Natural killer cell (primary cell): ENCODE measurements around the gene GRM8. TPM values are rescaled to one million over a fixed set of nuclear protein-coding genes. Genes with fewer than 3 reads are reported as not detected.

Experiments used
- ATAC-seq, 3 donors: fragments of 150-1000 bp in 2 of 3; fragments of 200-7000 bp in 1 of 3; cut with Tn5 transposase; 1 replicate in 1 of 3; 2 replicates in 2 of 3; pipeline ENCODE4 v1.10.0; 2021; ENCODE audit warnings: mild to moderate bottlenecking in 2 of 3, moderate library complexity in 2 of 3
- DNase-seq, 2 donors: peaks; one replicate each; pipeline versions ENCODE4 v3.0.0 to v3.0.0-alpha.2; 2013 to 2021; ENCODE audit warnings: mixed read lengths in 1 of 2
- H3K27ac ChIP-seq: one replicate; pipeline ENCODE4 v1.5.1; 2013; ENCODE audit warnings: mild to moderate bottlenecking, low read length
- H3K27me3 ChIP-seq: one replicate; pipeline ENCODE4 v1.6.1; 2013; ENCODE audit warnings: low read length; ENCODE audit not compliant: control insufficient read depth, insufficient read depth
- H3K36me3 ChIP-seq: one replicate; pipeline ENCODE4 v1.6.1; 2013; ENCODE audit warnings: low read length; ENCODE audit not compliant: control insufficient read depth, insufficient read depth
- H3K4me1 ChIP-seq: one replicate; pipeline ENCODE4 v1.6.1; 2013; ENCODE audit warnings: low read length; ENCODE audit not compliant: control insufficient read depth, insufficient read depth
- H3K4me3 ChIP-seq: one replicate; pipeline ENCODE4 v1.5.1; 2013; ENCODE audit warnings: low read length
- H3K9me3 ChIP-seq: one replicate; pipeline ENCODE4 v1.6.1; 2013; ENCODE audit warnings: low read length; ENCODE audit not compliant: control insufficient read depth, insufficient read depth
- H3K27ac Mint-ChIP-seq, 2 donors: one replicate each; pipeline ENCODE4 v1.8.0; 2022; ENCODE audit warnings: mild to moderate bottlenecking in 2 of 2, mixed read lengths in 2 of 2, moderate library complexity in 1 of 2
- H3K27me3 Mint-ChIP-seq, 2 donors: one replicate each; pipeline ENCODE4 v1.8.0; 2022; ENCODE audit warnings: low read depth in 2 of 2, mixed read lengths in 2 of 2
- H3K36me3 Mint-ChIP-seq: one replicate; pipeline ENCODE4 v1.8.0; 2022; ENCODE audit warnings: mixed read lengths
- H3K4me1 Mint-ChIP-seq, 2 donors: one replicate each; pipeline ENCODE4 v1.8.0; 2022; ENCODE audit warnings: mixed read lengths in 2 of 2
- H3K4me3 Mint-ChIP-seq: one replicate; pipeline ENCODE4 v1.8.0; 2022; ENCODE audit warnings: mild to moderate bottlenecking, moderate library complexity, mixed read lengths
- H3K9me3 Mint-ChIP-seq, 2 donors: one replicate each; pipeline ENCODE4 v1.8.0; 2022; ENCODE audit warnings: mixed read lengths in 2 of 2
- WGBS: methylation state at CpG from one replicate; pipeline ENCODE4 v1.1.7; 2013; ENCODE audit warnings: missing lambda C conversion rate; ENCODE audit not compliant: insufficient coverage; 5-methylcytosine and 5-hydroxymethylcytosine counted together
- intact Hi-C: fragments of 100-400 bp; cut with micrococcal nuclease; formaldehyde crosslinking; loops from one replicate; pipeline ENCODE4 v1.14.2; 2022
- total RNA-seq, 4 donors: library from RNA; stranded (reverse); fragments of 120-200 nt in 1 of 4; gene quantifications; one replicate each; pipeline versions ENCODE4 v1.2.3 to v1.2.4, GENCODE V29; 2013 to 2022
- TF ChIP-seq, protein P1 (sequence below): fragments of 200-600 bp; IDR thresholded peaks from one replicate; pipeline ENCODE4 v1.8.0; 2022; ENCODE audit warnings: antibody characterized with exemption

Gene GRM8
- total RNA-seq, 3 donors from 2014 or later (not counting 1 experiment from before 2014, with no cell fraction given), result not detected

DNA sequence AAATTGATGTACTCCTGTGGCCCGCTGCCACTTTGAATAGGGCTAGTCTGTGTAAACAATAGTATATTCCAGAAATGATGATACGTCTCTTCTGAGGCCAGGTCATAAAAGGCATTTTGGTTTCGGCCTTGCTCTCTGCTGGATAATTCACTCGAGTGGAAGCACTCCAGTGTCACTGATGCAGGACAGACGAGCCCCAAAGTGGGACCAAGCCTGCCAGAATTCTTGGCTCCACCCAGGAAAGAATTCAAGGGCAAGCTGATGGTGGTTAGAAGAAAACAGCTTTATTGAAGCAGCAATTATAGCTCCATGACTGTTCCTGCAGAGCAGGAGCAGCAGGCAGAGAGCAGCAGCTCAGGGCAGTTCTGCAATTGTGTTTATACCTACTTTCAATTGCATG is 717.6 kb downstream of the GRM8 start:
- ATAC-seq, result no peak
- Histone ChIP-seq H3K27ac (no peak overlapping the region), H3K27me3 (no peaks in the 10 kb centered on the region), H3K36me3 (no peaks in the 10 kb centered on the region), H3K4me3 (no peak overlapping the region), H3K9me3 (peaks cover 10% of the 10 kb centered on the region), H3K4me1 (no peaks in the 10 kb centered on the region)
- H3K9me3 Mint-ChIP-seq, result peaks cover 9 to 11% of the 10 kb centered on the region in 2 donors
- H3K4me3 Mint-ChIP-seq, result no peak overlapping the region
- TF ChIP-seq, protein P1, sequence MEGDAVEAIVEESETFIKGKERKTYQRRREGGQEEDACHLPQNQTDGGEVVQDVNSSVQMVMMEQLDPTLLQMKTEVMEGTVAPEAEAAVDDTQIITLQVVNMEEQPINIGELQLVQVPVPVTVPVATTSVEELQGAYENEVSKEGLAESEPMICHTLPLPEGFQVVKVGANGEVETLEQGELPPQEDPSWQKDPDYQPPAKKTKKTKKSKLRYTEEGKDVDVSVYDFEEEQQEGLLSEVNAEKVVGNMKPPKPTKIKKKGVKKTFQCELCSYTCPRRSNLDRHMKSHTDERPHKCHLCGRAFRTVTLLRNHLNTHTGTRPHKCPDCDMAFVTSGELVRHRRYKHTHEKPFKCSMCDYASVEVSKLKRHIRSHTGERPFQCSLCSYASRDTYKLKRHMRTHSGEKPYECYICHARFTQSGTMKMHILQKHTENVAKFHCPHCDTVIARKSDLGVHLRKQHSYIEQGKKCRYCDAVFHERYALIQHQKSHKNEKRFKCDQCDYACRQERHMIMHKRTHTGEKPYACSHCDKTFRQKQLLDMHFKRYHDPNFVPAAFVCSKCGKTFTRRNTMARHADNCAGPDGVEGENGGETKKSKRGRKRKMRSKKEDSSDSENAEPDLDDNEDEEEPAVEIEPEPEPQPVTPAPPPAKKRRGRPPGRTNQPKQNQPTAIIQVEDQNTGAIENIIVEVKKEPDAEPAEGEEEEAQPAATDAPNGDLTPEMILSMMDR, result no peak
- intact Hi-C loops, result no loop called here
- H3K27ac Mint-ChIP-seq, result no peak overlapping the region
- no peaks in the 10 kb centered on the region for H3K27me3 Mint-ChIP-seq
- no peak for DNase-seq
- H3K4me1 Mint-ChIP-seq, result no peaks in the 10 kb centered on the region
- 76% methylated on average over 5 of the region's 5 CpGs for WGBS
- H3K36me3 Mint-ChIP-seq, result peaks cover 6% of the 10 kb centered on the region

DNA sequence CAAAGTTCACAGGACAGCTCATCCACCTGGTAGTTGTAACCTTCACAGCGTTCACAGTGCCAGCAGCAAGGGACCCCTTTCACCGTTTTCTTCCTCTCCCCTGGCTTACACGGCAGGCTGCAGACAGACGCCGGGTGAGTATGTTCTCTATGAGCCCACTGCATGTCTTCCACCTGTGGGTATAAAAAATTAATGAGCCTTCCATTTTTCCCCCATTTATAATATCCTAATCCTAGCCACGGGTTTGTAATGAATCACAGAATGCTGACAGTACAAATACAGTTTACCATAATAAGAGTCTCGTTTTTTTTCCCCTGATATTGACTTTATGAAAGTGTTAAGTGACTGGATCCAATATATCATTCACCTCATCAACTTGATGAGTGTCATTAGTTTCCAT is 719.0 kb downstream of the GRM8 start:
- ATAC-seq, result no peak

DNA sequence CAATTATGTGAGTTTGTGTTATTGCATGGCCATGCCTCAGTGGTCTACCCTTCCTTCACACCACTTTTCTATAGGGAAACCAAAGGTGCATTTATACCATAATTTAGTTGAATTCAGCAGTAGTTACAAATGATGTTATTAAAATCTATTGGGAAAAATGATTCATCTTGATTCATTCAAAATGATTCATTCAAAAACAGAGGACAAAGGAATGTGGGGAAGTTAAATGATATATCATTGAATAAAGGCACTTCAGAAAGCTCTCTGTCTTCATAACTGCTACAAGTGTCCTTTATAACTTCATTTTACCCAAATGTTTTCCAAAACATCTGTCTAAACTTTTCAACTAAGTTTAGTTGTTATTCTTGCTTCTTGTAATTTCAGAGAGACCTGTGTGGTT is 722.9 kb downstream of the GRM8 start:
- H3K27ac Mint-ChIP-seq, result no peak overlapping the region
- DNase-seq (no peak), ATAC-seq (no peak)
- TF ChIP-seq, protein P1, result no peak
- Histone ChIP-seq H3K9me3 (peaks cover 4% of the 10 kb centered on the region), H3K27ac (no peak overlapping the region), H3K36me3 (no peaks in the 10 kb centered on the region), H3K4me1 (no peaks in the 10 kb centered on the region), H3K4me3 (no peak overlapping the region), H3K27me3 (no peaks in the 10 kb centered on the region)
- intact Hi-C loops, result no loop called here
- H3K27me3 Mint-ChIP-seq, result no peaks in the 10 kb centered on the region
- peaks cover 6% of the 10 kb centered on the region for H3K36me3 Mint-ChIP-seq
- H3K9me3 Mint-ChIP-seq, result peaks cover 14 to 21% of the 10 kb centered on the region in 2 donors
- no peaks in the 10 kb centered on the region for H3K4me1 Mint-ChIP-seq
- H3K4me3 Mint-ChIP-seq, result no peak overlapping the region

More for the DNA sequence above, 719.0 kb downstream of the GRM8 start:
- no peaks in the 10 kb centered on the region for H3K4me1 Mint-ChIP-seq
- H3K4me3 ChIP-seq, result no peak overlapping the region
- WGBS, result 94% methylated on average over 5 of the region's 7 CpGs
- peaks cover 6% of the 10 kb centered on the region for H3K36me3 Mint-ChIP-seq
- TF ChIP-seq, protein P1, result no peak
- H3K27ac Mint-ChIP-seq, result no peak overlapping the region
- H3K4me3 Mint-ChIP-seq, result no peak overlapping the region
- H3K27me3 Mint-ChIP-seq, result no peaks in the 10 kb centered on the region
- no peaks in the 10 kb centered on the region for H3K36me3 ChIP-seq
- DNase-seq, result no peak
- no peaks in the 10 kb centered on the region for H3K4me1 ChIP-seq
- peaks cover 10% of the 10 kb centered on the region for H3K9me3 ChIP-seq
- no peak overlapping the region for H3K27ac ChIP-seq
- intact Hi-C loops, result no loop called here
- peaks cover 11% of the 10 kb centered on the region in 2 donors for H3K9me3 Mint-ChIP-seq
- no peaks in the 10 kb centered on the region for H3K27me3 ChIP-seq

DNA sequence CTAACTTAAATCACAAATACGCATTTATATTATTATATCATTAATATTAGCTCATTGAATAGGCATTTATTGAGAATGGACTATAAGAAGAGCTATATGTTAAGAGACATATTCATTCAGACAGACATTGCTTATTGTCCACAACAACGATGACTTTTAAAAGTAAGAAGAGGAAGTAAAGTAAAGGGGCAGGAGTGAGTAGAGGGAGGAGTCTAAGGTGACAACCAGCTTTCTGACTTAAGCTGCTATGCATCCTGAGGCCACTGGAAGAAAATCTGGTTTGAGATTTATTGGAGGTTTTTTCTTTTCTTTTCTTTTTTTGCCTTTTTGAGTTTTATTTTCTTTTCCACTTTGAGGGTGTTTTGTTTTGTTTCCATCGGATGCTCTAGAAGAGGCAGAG is 723.5 kb downstream of the GRM8 start:
- Histone ChIP-seq H3K27ac (no peak overlapping the region), H3K4me3 (no peak overlapping the region), H3K9me3 (peaks cover 4% of the 10 kb centered on the region), H3K4me1 (no peaks in the 10 kb centered on the region), H3K27me3 (no peaks in the 10 kb centered on the region), H3K36me3 (no peaks in the 10 kb centered on the region)
- Mint-ChIP-seq H3K4me1 (no peaks in the 10 kb centered on the region), H3K27ac (no peak overlapping the region), H3K36me3 (no peaks in the 10 kb centered on the region), H3K9me3 (peaks cover 10 to 17% of the 10 kb centered on the region in 2 donors), H3K4me3 (no peak overlapping the region), H3K27me3 (no peaks in the 10 kb centered on the region)
- ATAC-seq (no peak), DNase-seq (no peak)
- TF ChIP-seq, protein P1, result no peak
- 50% methylated on average over 2 of the region's 3 CpGs for WGBS
- intact Hi-C loops, result no loop called here
